HG02678 (cell line): ENCODE measurements around the gene PTPRS.
"Not testable (repeated sequence)": the region's sequence is repeated elsewhere in the genome, so short reads cannot be mapped to it uniquely, and the experiment has no call there.

Experiments used
- ATAC-seq: cut with Tn5 transposase; IDR thresholded peaks from one replicate; pipeline ENCODE4 v1.9.1; 2021; ENCODE audit warnings: mild to moderate bottlenecking, moderate library complexity; ENCODE audit not compliant: unreplicated experiment

Gene PTPRS

DNA sequence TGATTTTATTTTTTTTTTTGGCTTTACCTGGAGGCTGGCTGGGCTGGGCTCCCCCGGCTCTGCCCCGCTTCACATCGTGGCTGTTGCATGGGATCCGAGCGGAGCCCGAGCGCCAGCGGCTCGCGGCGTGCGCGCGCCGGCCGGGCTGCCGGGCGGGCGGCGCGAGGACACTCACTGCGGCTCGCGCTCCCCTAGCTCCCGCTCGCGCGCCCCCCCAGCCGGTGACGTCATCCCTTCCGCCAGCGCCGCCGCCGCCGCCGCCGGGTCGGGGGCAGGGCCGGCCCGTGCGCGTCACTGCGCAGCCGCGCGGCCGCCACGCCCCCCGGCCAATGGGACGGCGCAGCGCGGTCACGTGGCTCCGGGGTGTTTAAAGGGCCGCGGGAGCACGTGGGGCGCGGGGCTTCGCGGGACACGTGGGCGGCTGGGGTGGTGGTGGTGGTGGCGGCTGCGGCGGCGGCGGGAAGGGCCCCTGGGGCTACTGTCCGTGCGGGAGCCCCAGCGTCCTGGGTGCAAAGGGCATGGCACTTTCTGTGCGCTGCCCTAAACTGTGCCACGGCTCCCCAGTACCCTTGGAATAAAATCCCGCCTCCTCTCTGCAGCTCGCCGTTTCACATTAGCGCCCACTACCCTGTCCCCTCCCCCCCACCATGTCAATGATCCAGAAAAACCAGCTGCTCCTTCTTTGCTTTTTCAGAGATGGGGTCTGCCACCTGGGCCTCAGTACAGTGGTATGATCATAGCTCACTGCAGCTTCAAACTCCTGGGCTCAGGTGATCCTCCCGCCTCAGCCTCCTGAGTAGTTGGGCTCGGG is at the start of gene PTPRS:
PTPRS (minus strand) TSS at position 176 of the 811 bp plus-strand sequence. CDS start 54,672 bp downstream, outside the sequence.
- no peak for ATAC-seq

GRCh38 chr19:5389353-5389752 is 48.7 kb upstream of the PTPRS start:
- ATAC-seq, result no peak

GRCh38 chr19:5387472-5387871 is 46.9 kb upstream of the PTPRS start:
- no peak for ATAC-seq

GRCh38 chr19:5386841-5387240 is 46.2 kb upstream of the PTPRS start:
- ATAC-seq, result no peak

GRCh38 chr19:5381197-5381596 is 40.6 kb upstream of the PTPRS start:
- ATAC-seq, result not testable (repeated sequence)

- ATAC-seq, result no peak
Observed at GRCh38 chr19:5380215-5380919, 39.8 kb upstream of the PTPRS start.

- ATAC-seq, result no peak
Observed at GRCh38 chr19:5376928-5377327, 36.3 kb upstream of the PTPRS start.

DNA sequence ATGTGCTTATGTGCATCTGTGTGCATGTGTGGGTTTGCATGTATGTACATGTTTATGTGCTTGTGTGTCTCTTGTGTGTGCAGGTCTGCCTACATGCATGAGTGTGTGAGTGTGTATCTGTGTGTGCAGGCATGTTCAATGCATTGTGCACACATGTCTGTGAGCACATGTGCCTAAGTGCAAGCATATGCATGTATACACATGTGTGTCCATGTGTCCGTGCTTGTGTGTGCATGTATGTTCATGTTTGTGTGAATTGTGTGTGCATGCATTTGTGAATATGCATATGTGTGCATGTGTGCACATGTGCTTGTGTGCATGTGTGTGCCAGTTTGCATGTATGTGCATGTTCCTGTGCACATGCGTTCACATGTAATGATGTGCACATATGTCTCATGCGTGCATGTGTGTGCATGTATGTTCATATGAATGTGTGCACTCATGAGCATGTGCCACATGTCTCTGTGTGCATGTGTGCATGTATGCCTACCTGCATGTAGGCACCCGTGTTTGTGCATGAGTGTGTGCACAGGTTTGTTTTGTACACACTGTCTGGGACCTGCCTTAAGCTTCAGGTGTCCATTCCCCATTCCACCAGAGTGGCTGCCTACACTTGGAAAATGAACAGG is 32.1 kb upstream of the PTPRS start:
- ATAC-seq, result no peak

DNA sequence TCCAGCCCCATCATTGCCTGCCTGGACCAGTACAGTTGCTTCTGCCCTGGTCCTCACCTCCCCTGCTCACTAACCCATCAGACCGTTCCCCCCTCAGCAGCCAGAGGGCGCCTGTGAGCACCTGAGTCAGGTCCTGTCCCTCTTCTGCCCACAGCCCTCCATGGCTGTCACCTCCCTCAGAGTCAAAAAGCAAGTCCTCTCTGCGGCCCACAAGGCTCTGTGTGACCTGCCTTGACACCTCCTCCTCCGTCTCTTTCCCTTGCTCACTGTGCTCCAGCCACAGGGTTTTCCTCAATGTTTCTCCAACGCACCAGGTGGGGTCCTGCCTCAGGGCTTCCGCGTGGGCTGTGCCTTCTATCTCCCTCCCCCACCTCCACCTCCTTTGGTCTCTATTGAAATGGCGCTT is 29.4 kb upstream of the PTPRS start:
- ATAC-seq, result no peak

- no peak for ATAC-seq
Observed at GRCh38 chr19:5369304-5369703, 28.7 kb upstream of the PTPRS start.

- no peak for ATAC-seq
Observed at GRCh38 chr19:5367530-5368133, 27.0 kb upstream of the PTPRS start.

GRCh38 chr19:5365905-5366304 is 25.3 kb upstream of the PTPRS start:
- ATAC-seq, result no peak

DNA sequence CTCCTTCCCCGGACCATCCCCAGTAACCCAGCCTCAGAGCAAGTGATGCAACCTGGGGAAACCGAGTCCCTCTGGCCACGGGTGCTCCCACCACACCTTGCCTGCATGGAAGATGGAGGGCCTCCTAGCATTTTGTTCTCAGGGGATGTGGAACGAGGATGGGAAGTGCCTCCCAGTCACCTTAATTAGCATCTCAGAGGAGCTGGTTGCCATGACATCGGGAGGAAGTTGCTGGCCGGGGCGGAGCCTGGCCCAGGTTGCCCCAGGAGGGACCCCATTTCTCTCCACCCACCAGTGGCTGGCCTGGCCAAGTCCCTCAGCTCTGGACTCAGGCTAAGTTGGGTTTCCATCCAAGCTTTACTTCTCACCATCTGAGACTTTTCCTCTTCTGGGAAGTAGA is 24.1 kb upstream of the PTPRS start:
- no peak for ATAC-seq

- not testable (repeated sequence) for ATAC-seq
Observed at GRCh38 chr19:5361839-5362238, 21.2 kb upstream of the PTPRS start.

- no peak for ATAC-seq
Observed at GRCh38 chr19:5361407-5361806, 20.8 kb upstream of the PTPRS start.

DNA sequence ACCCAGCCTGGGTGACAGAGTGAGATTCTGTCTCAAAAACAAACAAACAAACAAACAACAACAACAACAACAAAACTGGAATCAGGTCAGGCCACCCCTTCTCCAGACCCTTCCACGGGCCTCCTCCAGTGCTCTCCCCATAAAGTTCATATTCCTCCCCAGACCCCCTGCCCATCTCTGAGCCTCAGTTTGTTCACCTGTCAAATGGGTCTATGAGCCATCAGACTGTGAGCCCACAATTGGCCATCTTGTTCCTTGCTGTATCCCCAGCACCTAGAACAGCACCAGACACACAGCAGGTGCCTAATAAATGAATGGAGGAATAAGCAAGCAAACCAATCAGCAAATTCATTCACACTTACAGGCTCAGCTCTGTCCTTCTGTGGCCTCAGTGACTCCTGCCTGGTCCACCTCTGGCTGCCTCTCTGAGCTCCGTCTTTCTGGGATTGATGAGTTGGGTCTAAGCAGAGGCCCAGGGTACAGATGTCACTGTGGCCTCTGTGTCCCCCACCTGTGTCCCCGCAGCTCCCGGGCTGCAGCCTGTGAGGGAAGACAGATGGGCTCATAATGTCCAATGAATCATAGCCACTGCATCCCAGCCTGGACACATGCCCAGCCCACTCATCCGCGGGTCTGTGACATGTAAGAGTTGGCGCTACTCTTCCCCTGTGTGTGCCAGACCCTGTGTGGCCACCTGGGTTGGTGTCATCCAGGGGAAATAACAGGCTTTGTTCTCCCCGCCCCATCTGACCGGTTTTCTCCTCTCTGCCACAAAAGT is 19.6 kb upstream of the PTPRS start:
- ATAC-seq, result no peak

DNA sequence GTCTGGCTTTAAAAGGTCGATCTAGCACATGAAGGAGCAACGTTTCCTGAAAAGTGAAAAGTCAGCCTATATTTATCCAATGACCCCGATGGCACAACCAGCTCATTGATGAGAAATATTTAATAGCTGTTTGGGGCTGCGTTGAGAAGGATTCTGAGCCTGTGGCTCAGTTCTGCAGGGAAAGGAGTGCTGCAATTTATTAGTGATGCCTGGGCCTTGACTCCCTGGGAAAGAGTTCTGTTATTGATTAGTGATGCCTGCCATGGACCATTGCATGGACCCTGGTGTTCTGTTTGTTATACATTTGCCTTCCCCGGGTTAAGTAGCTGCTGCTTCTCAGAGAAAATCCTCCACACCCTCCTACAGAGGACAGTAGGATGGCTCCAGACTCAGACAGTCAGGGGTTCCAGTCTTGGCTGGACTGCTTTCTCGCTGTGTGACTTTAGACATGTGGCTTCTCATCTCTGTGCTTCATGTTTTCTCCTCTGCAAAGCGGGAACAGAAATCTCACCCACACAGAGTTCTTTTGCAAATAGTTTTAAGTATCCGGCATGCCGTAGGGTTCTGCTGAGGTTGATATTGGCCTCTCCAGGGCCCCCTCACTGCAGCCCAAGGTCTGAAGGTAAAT is 17.7 kb upstream of the PTPRS start:
- no peak for ATAC-seq

- ATAC-seq, result no peak
Observed at GRCh38 chr19:5357584-5357983, 17.0 kb upstream of the PTPRS start.

DNA sequence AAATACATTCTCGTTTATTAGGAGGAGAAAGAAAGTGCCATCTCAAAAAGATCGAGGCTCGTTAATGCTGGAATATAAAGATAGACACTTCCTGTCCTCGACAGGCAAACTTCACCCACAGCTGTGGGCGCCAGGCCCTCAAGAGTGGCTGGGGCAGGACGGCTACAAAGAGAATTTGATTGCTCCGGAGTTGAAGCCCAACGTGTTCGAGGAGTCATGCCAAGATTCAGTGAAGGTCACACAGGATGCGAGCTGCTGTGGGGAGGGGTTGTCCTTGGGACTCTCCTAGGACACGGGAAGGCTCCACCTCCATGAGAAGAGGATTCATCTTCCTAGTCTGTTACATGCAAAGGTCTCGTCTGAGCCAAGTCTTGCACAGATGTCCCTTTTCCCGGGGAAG is 16.3 kb upstream of the PTPRS start:
- no peak for ATAC-seq

DNA sequence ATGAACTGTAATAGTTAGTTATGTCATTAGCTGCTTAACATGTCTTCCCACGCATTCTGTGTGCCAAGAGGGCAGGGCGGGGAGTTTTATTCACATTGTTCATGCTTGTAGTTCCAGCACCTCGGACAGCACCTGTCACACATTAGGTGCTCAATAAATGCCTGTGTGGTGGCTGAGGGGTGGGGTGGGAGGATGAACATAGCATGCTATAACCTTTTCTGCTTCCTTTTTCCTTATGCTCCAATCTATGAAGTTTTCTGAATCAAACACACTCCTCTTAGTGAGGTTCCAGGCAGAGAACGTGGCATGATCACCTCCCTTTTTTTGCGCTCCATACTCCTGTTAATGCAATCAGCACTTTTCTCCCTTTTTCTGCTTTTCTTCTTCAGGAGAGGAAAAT is 15.8 kb upstream of the PTPRS start:
- ATAC-seq, result no peak
